SK-N-SH treated with all-trans-retinoic acid at 6 μM for 48 hours (cell line): ENCODE data around the gene CST9L.

Experiments
- ATAC-seq: fragments of 200-7000 bp; cut with Tn5 transposase; 3 replicates; pipeline ENCODE4 v1.9.1; 2020; ENCODE audit warnings: mild to moderate bottlenecking, moderate library complexity
- ARNTL ChIP-seq: fragments of 450-650 bp; formaldehyde crosslinking; IDR thresholded peaks from 2 replicates; pipeline ENCODE4 v1.5.0; 2020; ENCODE audit warnings: low read depth, mild to moderate bottlenecking, moderate library complexity, borderline replicate concordance
- BACH2 ChIP-seq: fragments of 250-450 bp; sonication (Bioruptor Pico); IDR thresholded peaks from 2 replicates; pipeline ENCODE4 v1.9.0; 2021; ENCODE audit warnings: mild to moderate bottlenecking, borderline replicate concordance
- CSDC2 ChIP-seq: fragments of 250-450 bp; sonication (Bioruptor Pico); IDR thresholded peaks from 2 replicates; pipeline ENCODE4 v1.5.0; 2020; ENCODE audit warnings: mild to moderate bottlenecking, moderate library complexity
- ESRRG ChIP-seq: fragments of 250-450 bp; sonication (Bioruptor Pico); IDR thresholded peaks from 2 replicates; pipeline ENCODE4 v1.6.1; 2021; ENCODE audit warnings: mild to moderate bottlenecking
- GLIS3 ChIP-seq: fragments of 250-450 bp; sonication (Bioruptor Pico); IDR thresholded peaks from 2 replicates; pipeline ENCODE4 v1.5.0; 2020; ENCODE audit warnings: mild to moderate bottlenecking, moderate library complexity
- ISL1 ChIP-seq: fragments of 250-450 bp; sonication (Bioruptor Pico); IDR thresholded peaks from 2 replicates; pipeline ENCODE4 v2.1.2; 2022; ENCODE audit warnings: mild to moderate bottlenecking, moderate library complexity
- OSR1 ChIP-seq: fragments of 250-450 bp; sonication (Bioruptor Pico); IDR thresholded peaks from 2 replicates; pipeline ENCODE4 v1.8.0; 2022; ENCODE audit warnings: moderate library complexity, mild to moderate bottlenecking, inconsistent platforms
- PPARA ChIP-seq: fragments of 250-450 bp; sonication (Bioruptor Pico); IDR thresholded peaks from 2 replicates; pipeline ENCODE4 v1.5.0; 2020; ENCODE audit warnings: mild to moderate bottlenecking, borderline replicate concordance
- RARB ChIP-seq: fragments of 250-450 bp; sonication (Bioruptor Pico); IDR thresholded peaks from 2 replicates; pipeline ENCODE4 v1.8.0; 2021; ENCODE audit warnings: mild to moderate bottlenecking, moderate library complexity
- SNAI2 ChIP-seq: fragments of 250-450 bp; sonication (Bioruptor Pico); IDR thresholded peaks from 2 replicates; pipeline ENCODE4 v1.5.0; 2020; ENCODE audit warnings: mild to moderate bottlenecking, moderate library complexity
- TCF4 ChIP-seq: fragments of 250-450 bp; sonication (Bioruptor Pico); IDR thresholded peaks from 2 replicates; pipeline ENCODE4 v1.8.0; 2021; ENCODE audit warnings: mild to moderate bottlenecking, moderate library complexity, borderline replicate concordance
- TOX ChIP-seq: fragments of 250-450 bp; sonication (Bioruptor Pico); IDR thresholded peaks from 2 replicates; pipeline ENCODE4 v1.8.0; 2021; ENCODE audit warnings: mild to moderate bottlenecking, moderate library complexity, borderline replicate concordance
- ZC3H10 ChIP-seq: fragments of 250-450 bp; sonication (Bioruptor Pico); IDR thresholded peaks from 2 replicates; pipeline ENCODE4 v1.5.1; 2021; ENCODE audit warnings: mild to moderate bottlenecking, moderate library complexity
- ZFP3 ChIP-seq: fragments of 250-450 bp; sonication (Bioruptor Pico); IDR thresholded peaks from 2 replicates; pipeline ENCODE4 v1.5.0; 2020; ENCODE audit warnings: mild to moderate bottlenecking, moderate library complexity
- ZFP30 ChIP-seq: fragments of 450-650 bp; formaldehyde crosslinking; IDR thresholded peaks from 2 replicates; pipeline ENCODE4 v1.5.0; 2022; ENCODE audit warnings: mild to moderate bottlenecking, moderate library complexity
- ZNF565 ChIP-seq: fragments of 450-650 bp; formaldehyde crosslinking; conservative IDR thresholded peaks from 2 replicates; pipeline ENCODE4 v1.5.0; 2020; ENCODE audit warnings: low read depth, mild to moderate bottlenecking, moderate library complexity
- ZNF70 ChIP-seq: fragments of 450-650 bp; formaldehyde crosslinking; IDR thresholded peaks from 2 replicates; pipeline ENCODE4 v1.5.0; 2020; ENCODE audit warnings: mild to moderate bottlenecking, moderate library complexity
- ZNF8 ChIP-seq: fragments of 450-650 bp; formaldehyde crosslinking; IDR thresholded peaks from 2 replicates; pipeline ENCODE4 v1.5.0; 2020; ENCODE audit warnings: mild to moderate bottlenecking, moderate library complexity
- TF ChIP-seq, protein P1 (sequence below): fragments of 250-450 bp; sonication (Bioruptor Pico); IDR thresholded peaks from 2 replicates; pipeline ENCODE4 v1.8.0; 2021; ENCODE audit warnings: low read depth, mild to moderate bottlenecking, moderate library complexity, borderline replicate concordance
- TF ChIP-seq, protein P2 (sequence below): fragments of 250-450 bp; sonication (Bioruptor Pico); IDR thresholded peaks from 2 replicates; pipeline ENCODE4 v1.5.0; 2020; ENCODE audit warnings: mild to moderate bottlenecking, moderate library complexity
- TF ChIP-seq, protein P3 (sequence below): fragments of 250-450 bp; sonication (Bioruptor Pico); IDR thresholded peaks from 2 replicates; pipeline ENCODE4 v1.5.1; 2020; ENCODE audit warnings: low read depth, mild to moderate bottlenecking, moderate library complexity
- TF ChIP-seq, protein P4 (sequence below): fragments of 250-450 bp; sonication (Bioruptor Pico); IDR thresholded peaks from 2 replicates; pipeline ENCODE4 v1.5.1; 2021; ENCODE audit warnings: mild to moderate bottlenecking, moderate library complexity

The CST9L gene

DNA sequence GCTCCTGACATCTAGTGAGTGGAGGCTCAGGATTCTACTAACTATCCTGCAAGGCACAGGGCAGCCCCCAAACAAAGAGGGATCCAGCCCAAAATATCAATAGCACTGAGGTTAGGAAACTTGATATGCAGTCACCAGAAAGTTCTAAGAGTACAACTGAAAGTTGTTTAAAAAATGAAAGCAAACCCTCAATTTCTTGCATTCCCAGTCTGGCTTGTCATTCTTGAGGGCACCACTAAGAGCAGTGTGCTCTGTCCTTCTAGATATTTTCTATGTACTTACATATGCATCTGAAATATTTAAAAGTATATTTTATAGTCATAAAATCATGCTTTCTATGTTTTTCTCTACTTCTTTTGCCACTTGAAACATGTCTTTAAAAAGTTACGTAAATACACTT, 41.4 kb downstream of the CST9L start:
- TF ChIP-seq TCF4 (CRISPR knock-in tag) (no peak), BACH2 (no peak)
- ATAC-seq = no peak

DNA sequence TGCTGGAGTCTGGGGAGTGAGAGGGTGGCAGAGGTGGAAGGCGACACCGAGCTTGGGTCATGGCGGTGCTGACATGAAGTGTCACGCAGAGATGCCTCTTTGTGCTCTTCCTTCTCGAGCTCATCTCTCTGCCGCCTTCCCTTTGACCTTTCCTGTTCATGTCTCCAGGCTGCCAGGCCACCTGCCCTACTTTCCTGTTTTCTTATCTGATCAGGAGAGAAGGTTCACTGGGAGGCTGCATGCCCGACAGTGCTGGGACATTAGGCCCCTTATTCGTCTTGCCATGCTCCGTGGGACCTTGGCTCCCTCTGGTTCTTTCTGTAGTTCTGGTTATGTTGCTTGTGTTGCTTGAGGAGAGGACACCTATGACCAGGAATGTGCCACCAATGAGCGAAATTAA, 44.1 kb downstream of the CST9L start:
- ATAC-seq = no peak
- TF ChIP-seq ZFP3 (CRISPR knock-in tag) (no peak), RARB (CRISPR knock-in tag) (no peak), ZNF565 (no peak), GLIS3 (no peak), ESRRG (CRISPR knock-in tag) (no peak), CSDC2 (no peak), OSR1 (CRISPR knock-in tag) (no peak), ZNF8 (no peak), ARNTL (no peak), PPARA (CRISPR knock-in tag) (no peak), BACH2 (no peak), ZFP30 (CRISPR knock-in tag) (no peak), TCF4 (CRISPR knock-in tag) (no peak), SNAI2 (CRISPR knock-in tag) (no peak)
- TF ChIP-seq, protein P1, sequence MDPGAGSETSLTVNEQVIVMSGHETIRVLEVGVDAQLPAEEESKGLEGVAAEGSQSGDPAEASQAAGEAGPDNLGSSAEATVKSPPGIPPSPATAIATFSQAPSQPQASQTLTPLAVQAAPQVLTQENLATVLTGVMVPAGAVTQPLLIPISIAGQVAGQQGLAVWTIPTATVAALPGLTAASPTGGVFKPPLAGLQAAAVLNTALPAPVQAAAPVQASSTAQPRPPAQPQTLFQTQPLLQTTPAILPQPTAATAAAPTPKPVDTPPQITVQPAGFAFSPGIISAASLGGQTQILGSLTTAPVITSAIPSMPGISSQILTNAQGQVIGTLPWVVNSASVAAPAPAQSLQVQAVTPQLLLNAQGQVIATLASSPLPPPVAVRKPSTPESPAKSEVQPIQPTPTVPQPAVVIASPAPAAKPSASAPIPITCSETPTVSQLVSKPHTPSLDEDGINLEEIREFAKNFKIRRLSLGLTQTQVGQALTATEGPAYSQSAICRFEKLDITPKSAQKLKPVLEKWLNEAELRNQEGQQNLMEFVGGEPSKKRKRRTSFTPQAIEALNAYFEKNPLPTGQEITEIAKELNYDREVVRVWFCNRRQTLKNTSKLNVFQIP (CRISPR knock-in tag) = no peak
- TF ChIP-seq, protein P2, sequence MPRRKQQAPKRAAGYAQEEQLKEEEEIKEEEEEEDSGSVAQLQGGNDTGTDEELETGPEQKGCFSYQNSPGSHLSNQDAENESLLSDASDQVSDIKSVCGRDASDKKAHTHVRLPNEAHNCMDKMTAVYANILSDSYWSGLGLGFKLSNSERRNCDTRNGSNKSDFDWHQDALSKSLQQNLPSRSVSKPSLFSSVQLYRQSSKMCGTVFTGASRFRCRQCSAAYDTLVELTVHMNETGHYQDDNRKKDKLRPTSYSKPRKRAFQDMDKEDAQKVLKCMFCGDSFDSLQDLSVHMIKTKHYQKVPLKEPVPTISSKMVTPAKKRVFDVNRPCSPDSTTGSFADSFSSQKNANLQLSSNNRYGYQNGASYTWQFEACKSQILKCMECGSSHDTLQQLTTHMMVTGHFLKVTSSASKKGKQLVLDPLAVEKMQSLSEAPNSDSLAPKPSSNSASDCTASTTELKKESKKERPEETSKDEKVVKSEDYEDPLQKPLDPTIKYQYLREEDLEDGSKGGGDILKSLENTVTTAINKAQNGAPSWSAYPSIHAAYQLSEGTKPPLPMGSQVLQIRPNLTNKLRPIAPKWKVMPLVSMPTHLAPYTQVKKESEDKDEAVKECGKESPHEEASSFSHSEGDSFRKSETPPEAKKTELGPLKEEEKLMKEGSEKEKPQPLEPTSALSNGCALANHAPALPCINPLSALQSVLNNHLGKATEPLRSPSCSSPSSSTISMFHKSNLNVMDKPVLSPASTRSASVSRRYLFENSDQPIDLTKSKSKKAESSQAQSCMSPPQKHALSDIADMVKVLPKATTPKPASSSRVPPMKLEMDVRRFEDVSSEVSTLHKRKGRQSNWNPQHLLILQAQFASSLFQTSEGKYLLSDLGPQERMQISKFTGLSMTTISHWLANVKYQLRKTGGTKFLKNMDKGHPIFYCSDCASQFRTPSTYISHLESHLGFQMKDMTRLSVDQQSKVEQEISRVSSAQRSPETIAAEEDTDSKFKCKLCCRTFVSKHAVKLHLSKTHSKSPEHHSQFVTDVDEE (CRISPR knock-in tag) = no peak
- TF ChIP-seq, protein P3, sequence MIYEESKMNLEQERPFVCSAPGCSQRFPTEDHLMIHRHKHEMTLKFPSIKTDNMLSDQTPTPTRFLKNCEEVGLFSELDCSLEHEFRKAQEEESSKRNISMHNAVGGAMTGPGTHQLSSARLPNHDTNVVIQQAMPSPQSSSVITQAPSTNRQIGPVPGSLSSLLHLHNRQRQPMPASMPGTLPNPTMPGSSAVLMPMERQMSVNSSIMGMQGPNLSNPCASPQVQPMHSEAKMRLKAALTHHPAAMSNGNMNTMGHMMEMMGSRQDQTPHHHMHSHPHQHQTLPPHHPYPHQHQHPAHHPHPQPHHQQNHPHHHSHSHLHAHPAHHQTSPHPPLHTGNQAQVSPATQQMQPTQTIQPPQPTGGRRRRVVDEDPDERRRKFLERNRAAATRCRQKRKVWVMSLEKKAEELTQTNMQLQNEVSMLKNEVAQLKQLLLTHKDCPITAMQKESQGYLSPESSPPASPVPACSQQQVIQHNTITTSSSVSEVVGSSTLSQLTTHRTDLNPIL (CRISPR knock-in tag) = no peak
- TF ChIP-seq, protein P4, sequence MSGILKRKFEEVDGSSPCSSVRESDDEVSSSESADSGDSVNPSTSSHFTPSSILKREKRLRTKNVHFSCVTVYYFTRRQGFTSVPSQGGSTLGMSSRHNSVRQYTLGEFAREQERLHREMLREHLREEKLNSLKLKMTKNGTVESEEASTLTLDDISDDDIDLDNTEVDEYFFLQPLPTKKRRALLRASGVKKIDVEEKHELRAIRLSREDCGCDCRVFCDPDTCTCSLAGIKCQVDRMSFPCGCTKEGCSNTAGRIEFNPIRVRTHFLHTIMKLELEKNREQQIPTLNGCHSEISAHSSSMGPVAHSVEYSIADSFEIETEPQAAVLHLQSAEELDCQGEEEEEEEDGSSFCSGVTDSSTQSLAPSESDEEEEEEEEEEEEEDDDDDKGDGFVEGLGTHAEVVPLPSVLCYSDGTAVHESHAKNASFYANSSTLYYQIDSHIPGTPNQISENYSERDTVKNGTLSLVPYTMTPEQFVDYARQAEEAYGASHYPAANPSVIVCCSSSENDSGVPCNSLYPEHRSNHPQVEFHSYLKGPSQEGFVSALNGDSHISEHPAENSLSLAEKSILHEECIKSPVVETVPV (CRISPR knock-in tag) = no peak

DNA sequence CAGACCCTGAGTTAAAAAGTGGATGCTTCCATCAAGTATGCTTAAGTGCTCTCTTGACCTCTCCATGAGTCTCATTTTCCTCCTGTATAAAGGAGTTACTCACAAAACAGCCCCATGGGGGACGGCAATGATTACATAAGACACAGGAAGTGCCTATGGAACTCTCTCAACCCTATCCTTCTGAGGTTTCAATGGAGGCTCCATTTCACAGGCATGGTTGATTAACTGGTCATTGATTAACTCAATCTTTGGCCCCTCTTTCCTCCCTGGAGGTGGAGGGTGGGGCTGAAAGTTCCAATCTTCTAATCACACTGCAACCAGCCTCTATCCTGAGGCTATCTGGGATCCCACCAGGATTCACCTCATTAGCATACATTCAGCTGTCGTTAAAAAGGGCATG, 48.1 kb downstream of the CST9L start:
- TF ChIP-seq ZNF70 = no peak
- TF ChIP-seq, protein P3 (CRISPR knock-in tag) = no peak
- no peak for TF ChIP-seq OSR1 (CRISPR knock-in tag)
- TF ChIP-seq, protein P4 (CRISPR knock-in tag) = no peak
- no peak for TF ChIP-seq ISL1 (CRISPR knock-in tag)
- TF ChIP-seq, protein P1 (CRISPR knock-in tag) = no peak
- no peak for TF ChIP-seq SNAI2 (CRISPR knock-in tag)
- TF ChIP-seq ZNF565 = no peak
- TF ChIP-seq ESRRG (CRISPR knock-in tag) = no peak
- TF ChIP-seq TCF4 (CRISPR knock-in tag) = no peak
- TF ChIP-seq PPARA (CRISPR knock-in tag) = no peak
- no peak for TF ChIP-seq GLIS3
- no peak for TF ChIP-seq ZC3H10 (CRISPR knock-in tag)
- no peak for TF ChIP-seq ZNF8
- no peak for TF ChIP-seq TOX (CRISPR knock-in tag)
- TF ChIP-seq CSDC2 = no peak
- TF ChIP-seq, all 23 proteins: peak for 0
- ATAC-seq = no peak
